ENCODE data around the gene CEMIP.

DNA sequence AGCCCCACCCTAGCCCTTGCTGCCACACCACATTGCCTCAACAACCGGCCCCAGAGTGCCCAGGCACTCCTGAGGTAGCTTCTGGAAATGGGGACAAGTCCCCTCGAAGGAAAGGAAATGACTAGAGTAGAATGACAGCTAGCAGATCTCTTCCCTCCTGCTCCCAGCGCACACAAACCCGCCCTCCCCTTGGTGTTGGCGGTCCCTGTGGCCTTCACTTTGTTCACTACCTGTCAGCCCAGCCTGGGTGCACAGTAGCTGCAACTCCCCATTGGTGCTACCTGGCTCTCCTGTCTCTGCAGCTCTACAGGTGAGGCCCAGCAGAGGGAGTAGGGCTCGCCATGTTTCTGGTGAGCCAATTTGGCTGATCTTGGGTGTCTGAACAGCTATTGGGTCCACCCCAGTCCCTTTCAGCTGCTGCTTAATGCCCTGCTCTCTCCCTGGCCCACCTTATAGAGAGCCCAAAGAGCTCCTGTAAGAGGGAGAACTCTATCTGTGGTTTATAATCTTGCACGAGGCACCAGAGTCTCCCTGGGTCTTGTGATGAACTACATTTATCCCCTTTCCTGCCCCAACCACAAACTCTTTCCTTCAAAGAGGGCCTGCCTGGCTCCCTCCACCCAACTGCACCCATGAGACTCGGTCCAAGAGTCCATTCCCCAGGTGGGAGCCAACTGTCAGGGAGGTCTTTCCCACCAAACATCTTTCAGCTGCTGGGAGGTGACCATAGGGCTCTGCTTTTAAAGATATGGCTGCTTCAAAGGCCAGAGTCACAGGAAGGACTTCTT is 171.3 kb downstream of the CEMIP start:
- TF ChIP-seq HDGF (IDR thresholded peaks at IDR 0.05; ENCODE audit: borderline replicate concordance), result no peak
- no peak for TF ChIP-seq SP1 (IDR thresholded peaks at IDR 0.05)
- TF ChIP-seq TARDBP (IDR thresholded peaks at IDR 0.05), result no peak
- TF ChIP-seq CTBP1 (IDR thresholded peaks at IDR 0.05; ENCODE audit: borderline replicate concordance), result no peak
- no peak for TF ChIP-seq FOXA1 (IDR thresholded peaks at IDR 0.05)
- TF ChIP-seq BHLHE40 (IDR thresholded peaks at IDR 0.05; ENCODE audit: borderline replicate concordance), result no peak
- TF ChIP-seq FOXM1 (IDR thresholded peaks at IDR 0.05; ENCODE audit: borderline replicate concordance), result no peak
- no peak for TF ChIP-seq ZNF384 (IDR thresholded peaks at IDR 0.05)
- TF ChIP-seq FOXK2 (IDR thresholded peaks at IDR 0.05), result no peak
- TF ChIP-seq LEF1 (IDR thresholded peaks at IDR 0.05; ENCODE audit: borderline replicate concordance), result no peak
- TF ChIP-seq SUZ12 (IDR thresholded peaks at IDR 0.05), result no peak
- TF ChIP-seq ELF4 (IDR thresholded peaks at IDR 0.05), result no peak
- no peak for TF ChIP-seq ARNT (IDR thresholded peaks at IDR 0.05)
- TF ChIP-seq, protein P1, sequence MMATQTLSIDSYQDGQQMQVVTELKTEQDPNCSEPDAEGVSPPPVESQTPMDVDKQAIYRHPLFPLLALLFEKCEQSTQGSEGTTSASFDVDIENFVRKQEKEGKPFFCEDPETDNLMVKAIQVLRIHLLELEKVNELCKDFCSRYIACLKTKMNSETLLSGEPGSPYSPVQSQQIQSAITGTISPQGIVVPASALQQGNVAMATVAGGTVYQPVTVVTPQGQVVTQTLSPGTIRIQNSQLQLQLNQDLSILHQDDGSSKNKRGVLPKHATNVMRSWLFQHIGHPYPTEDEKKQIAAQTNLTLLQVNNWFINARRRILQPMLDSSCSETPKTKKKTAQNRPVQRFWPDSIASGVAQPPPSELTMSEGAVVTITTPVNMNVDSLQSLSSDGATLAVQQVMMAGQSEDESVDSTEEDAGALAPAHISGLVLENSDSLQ (IDR thresholded peaks at IDR 0.05), result no peak
